Measurements from ENCODE around the gene BACH1.

Gene BACH1

DNA sequence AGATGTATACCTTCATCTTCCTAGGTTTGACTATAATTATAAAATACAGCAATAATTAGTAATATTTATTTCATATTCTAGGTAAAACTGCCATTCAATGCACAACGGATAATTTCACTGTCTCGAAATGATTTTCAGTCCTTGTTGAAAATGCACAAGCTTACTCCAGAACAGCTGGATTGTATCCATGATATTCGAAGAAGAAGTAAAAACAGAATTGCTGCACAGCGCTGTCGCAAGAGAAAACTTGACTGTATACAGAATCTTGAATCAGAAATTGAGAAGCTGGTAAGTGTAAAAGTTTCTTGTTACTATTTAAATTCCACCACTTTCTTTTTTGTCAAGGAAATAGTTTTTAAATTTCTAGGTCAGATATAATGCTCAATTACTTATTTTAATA is 30.7 kb downstream of the BACH1 start:
- H3K4me3 ChIP-seq (ENCODE audit: low read depth, low read length): no peak overlapping the region
- TF ChIP-seq, protein P1, sequence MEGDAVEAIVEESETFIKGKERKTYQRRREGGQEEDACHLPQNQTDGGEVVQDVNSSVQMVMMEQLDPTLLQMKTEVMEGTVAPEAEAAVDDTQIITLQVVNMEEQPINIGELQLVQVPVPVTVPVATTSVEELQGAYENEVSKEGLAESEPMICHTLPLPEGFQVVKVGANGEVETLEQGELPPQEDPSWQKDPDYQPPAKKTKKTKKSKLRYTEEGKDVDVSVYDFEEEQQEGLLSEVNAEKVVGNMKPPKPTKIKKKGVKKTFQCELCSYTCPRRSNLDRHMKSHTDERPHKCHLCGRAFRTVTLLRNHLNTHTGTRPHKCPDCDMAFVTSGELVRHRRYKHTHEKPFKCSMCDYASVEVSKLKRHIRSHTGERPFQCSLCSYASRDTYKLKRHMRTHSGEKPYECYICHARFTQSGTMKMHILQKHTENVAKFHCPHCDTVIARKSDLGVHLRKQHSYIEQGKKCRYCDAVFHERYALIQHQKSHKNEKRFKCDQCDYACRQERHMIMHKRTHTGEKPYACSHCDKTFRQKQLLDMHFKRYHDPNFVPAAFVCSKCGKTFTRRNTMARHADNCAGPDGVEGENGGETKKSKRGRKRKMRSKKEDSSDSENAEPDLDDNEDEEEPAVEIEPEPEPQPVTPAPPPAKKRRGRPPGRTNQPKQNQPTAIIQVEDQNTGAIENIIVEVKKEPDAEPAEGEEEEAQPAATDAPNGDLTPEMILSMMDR (IDR thresholded peaks at IDR 0.05; ENCODE audit: low read depth, low read length): no peak
- no peak for DNase-seq (ENCODE audit: low read depth, low spot score)
- in situ Hi-C loops (cut with HindIII; ENCODE audit: low sequenced_read_pairs): no loop called here

DNA sequence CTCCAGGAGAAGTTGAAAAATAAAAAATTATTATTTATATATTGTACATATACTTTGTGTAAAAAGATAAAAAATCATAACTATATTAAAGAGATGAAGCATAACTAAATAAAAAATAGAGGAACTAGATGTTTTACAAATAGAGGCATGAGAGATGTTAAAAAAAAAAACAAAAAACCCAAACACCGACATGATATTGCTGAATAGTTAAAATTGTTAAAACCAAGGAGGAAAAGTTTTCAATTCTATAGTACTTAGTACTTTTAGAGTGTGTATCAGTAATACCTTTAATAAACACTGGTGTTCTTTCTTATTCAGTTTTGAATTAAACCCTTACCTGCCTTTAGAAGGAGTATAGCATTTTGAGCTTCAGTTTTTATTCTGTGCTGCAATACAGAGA is 32.1 kb downstream of the BACH1 start:
- no peak overlapping the region for H3K4me3 ChIP-seq (ENCODE audit: low read depth, low read length)
- in situ Hi-C loops (cut with HindIII; ENCODE audit: low sequenced_read_pairs): no loop called here
- TF ChIP-seq, protein P1 (IDR thresholded peaks at IDR 0.05; ENCODE audit: low read depth, low read length): no peak
- no peak for DNase-seq (ENCODE audit: low read depth, low spot score)

DNA sequence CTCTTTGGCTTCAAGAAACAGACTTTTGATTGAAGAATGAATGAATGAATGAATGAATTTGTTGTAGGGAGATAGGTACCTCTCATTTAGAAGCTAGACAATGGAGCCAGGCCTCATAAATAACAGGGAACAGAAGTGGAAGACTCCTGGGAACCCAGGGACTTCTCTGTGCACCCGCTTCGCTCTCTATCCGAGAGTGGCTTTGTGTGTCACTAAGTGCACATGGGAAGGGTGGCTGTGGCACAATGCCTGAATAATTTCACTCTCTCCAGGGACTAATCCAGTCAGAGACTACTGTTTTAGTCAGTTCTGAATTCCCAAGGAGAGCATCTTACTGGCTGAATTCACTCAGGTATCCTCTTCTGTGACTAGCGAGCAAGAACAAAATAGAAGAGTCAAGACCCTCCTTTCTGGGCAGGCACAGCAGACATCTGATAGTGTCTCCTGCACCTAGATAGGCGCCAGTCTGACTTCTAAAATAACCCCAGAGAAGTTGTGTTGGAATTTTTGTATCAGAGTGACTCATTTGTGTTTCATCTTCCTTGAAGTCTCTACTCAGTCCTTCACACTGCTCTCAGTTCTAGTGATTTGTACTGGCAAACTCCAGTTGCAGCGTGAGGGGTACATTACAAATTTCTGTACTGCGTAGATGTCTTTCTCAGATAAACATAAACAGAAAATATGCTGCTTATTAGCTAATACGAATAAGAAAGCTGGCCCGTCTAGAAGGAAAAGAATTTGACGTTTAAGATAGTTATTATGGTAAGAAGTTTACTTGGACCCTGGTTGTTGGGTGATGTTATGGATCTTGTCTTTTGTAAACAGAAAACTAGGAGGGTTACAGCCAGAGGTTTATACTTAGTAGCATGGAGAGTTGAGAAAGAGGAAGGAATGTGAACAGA is 34.0 kb downstream of the BACH1 start:
- TF ChIP-seq, protein P1 (IDR thresholded peaks at IDR 0.05; ENCODE audit: low read depth, low read length): no peak

DNA sequence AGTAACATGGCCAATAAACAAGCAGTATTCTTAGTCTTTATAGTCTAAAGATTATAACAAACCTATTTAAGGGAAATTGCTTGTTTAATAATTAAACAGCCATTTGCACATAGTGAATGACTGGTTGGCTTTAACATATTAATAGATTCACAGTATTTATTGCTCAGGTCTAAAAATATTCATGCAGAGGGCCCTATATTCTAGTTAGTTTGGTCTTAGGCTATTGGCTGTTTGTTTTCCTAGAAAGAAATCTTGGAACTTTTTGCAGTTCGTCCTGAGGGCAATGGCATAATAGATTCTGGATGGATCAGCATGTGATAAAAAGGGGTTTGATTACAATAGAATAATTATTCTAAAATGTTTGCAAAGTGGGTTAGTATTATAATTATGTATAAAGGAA is 34.7 kb downstream of the BACH1 start:
- TF ChIP-seq, protein P1 (IDR thresholded peaks at IDR 0.05; ENCODE audit: low read depth, low read length): no peak
- no peak for DNase-seq (ENCODE audit: low read depth, low spot score)
- in situ Hi-C loops (cut with HindIII; ENCODE audit: low sequenced_read_pairs): no loop called here

More for the DNA sequence above, 34.0 kb downstream of the BACH1 start:
- H3K4me3 ChIP-seq (ENCODE audit: low read depth, low read length): no peak overlapping the region
- peak; percentile 73 for DNase-seq (ENCODE audit: low read depth, low spot score)
- in situ Hi-C loops (cut with HindIII; ENCODE audit: low sequenced_read_pairs): no loop called here

DNA sequence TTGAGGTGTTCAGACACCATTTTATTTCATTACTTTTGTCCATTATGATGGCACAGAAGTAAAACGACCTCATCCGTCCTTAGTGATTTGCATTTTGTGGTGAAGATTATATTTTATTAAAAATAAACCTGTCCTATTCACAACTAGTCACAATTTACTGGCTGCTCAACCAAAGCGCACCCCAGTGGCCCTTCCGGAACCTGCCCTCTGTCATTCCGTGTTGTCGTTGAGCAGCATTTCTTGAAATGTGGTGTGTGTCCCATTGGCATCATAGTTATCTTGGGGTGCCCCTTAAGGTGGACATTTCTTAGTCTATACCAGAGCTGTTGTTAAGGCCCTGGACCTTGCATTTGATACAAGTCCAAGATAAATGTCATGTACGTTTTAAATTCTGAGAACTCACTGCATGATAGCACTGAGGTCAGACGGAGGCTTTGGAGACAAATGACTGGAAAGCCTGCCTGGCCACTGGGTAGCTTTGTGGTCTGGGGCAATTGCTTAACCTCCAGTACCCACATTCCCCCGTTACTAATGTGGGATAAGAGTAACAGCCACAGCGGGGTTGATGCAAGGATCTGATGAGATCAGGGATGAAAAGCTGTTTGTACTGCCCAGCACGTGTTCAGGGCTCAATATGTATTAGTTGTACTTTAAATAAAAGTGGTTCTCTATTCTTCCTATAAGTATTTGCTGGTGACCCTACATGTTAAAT is 36.2 kb downstream of the BACH1 start:
- DNase-seq (ENCODE audit: low read depth, low spot score): peak; percentile 92
- TF ChIP-seq, protein P1 (IDR thresholded peaks at IDR 0.05; ENCODE audit: low read depth, low read length): no peak
- H3K4me3 ChIP-seq (ENCODE audit: low read depth, low read length): no peak overlapping the region
- in situ Hi-C loops (cut with HindIII; ENCODE audit: low sequenced_read_pairs): no loop called here

More for the DNA sequence above, 34.7 kb downstream of the BACH1 start:
- no peak overlapping the region for H3K4me3 ChIP-seq (ENCODE audit: low read depth, low read length)

DNA sequence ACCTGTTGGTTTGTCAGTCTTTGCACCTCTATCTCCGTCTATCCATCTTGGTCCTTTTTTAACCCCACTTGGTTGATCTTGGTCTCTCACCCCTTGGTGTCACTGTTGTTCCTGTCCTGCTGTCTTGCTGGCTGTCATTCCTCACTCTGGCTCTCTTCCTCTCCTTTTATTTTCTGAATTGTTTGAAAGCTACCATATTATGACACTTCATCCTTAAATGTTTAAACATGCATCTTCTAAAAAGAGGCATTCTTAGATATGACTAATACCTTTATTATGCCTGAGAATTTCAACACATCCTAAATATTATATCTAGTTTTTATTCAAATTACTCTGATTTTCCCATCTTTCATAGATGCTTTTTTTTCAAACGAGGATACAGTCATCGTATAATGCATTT is 37.0 kb downstream of the BACH1 start:
- no peak overlapping the region for H3K4me3 ChIP-seq (ENCODE audit: low read depth, low read length)
- no peak for DNase-seq (ENCODE audit: low read depth, low spot score)
- in situ Hi-C loops (cut with HindIII; ENCODE audit: low sequenced_read_pairs): no loop called here
- TF ChIP-seq, protein P1 (IDR thresholded peaks at IDR 0.05; ENCODE audit: low read depth, low read length): peak; percentile 9
